ENCODE measurements around the gene OPRL1.

DNA sequence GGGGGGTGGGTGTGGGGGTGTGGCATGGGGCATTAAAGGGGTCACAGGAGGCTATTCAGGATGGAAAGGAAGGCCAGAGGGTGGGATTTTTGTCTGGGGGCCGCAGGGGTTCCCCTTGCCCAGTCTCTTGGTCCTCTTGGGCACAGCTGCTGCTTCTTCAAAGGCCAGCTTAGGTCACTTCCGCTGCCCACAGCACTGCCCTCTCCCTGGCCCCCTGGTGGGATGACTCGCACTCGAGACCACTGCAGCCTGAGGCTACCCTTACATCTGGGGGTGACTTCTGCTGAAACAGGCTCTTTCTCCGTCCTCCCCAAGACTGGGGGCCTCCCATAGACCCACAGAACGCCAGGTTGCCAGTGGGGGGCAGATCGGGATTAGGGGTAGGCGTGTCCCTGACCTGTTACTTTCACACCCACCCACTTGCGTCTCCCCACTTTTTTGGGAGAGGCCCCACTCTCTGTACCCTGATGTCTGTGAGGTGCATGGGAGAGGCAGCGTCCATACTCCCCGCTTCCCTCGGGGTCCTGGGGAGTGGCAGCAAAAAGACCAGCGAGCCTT is 3.0 kb downstream of the OPRL1 start:
- TF ChIP-seq, protein P1, sequence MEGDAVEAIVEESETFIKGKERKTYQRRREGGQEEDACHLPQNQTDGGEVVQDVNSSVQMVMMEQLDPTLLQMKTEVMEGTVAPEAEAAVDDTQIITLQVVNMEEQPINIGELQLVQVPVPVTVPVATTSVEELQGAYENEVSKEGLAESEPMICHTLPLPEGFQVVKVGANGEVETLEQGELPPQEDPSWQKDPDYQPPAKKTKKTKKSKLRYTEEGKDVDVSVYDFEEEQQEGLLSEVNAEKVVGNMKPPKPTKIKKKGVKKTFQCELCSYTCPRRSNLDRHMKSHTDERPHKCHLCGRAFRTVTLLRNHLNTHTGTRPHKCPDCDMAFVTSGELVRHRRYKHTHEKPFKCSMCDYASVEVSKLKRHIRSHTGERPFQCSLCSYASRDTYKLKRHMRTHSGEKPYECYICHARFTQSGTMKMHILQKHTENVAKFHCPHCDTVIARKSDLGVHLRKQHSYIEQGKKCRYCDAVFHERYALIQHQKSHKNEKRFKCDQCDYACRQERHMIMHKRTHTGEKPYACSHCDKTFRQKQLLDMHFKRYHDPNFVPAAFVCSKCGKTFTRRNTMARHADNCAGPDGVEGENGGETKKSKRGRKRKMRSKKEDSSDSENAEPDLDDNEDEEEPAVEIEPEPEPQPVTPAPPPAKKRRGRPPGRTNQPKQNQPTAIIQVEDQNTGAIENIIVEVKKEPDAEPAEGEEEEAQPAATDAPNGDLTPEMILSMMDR (IDR thresholded peaks at IDR 0.05), result no peak
- no peak for TF ChIP-seq EZH2 (IDR thresholded peaks at IDR 0.05; ENCODE audit: borderline replicate concordance, insufficient read depth, low read depth, low read length, poor library complexity, severe bottlenecking)

Measured in B cell (primary cell).